ENCODE data around the gene NFYB.
"Not testable (repeated sequence)": the region's sequence is repeated elsewhere in the genome, so short reads cannot be mapped to it uniquely, and the experiment has no call there.

NFYB gene

GRCh38 chr12:104121001-104121400 lies 17.0 kb downstream of the NFYB start:
- H3K4me3 ChIP-seq (ENCODE audit: low read depth, low read length): no peak overlapping the region
- DNase-seq (ENCODE audit: low read depth): no peak
- TF ChIP-seq CTCF (IDR thresholded peaks at IDR 0.05; ENCODE audit: low read depth, low read length, missing control alignments): no peak

- TF ChIP-seq CTCF (IDR thresholded peaks at IDR 0.05; ENCODE audit: low read depth, low read length, missing control alignments): no peak
- no peak for DNase-seq (ENCODE audit: low read depth)
- no peak overlapping the region for H3K4me3 ChIP-seq (ENCODE audit: low read depth, low read length)
These were observed 22.4 kb downstream of the NFYB start for GRCh38 chr12:104115587-104115975.

GRCh38 chr12:104114834-104115586 lies 23.0 kb downstream of the NFYB start:
- DNase-seq (ENCODE audit: low read depth); H3K4me3 ChIP-seq (ENCODE audit: low read depth, low read length): not testable (repeated sequence)

- no peak for DNase-seq (ENCODE audit: low read depth)
- no peak for TF ChIP-seq CTCF (IDR thresholded peaks at IDR 0.05; ENCODE audit: low read depth, low read length, missing control alignments)
These were observed 28.4 kb downstream of the NFYB start for GRCh38 chr12:104109446-104110271.

GRCh38 chr12:104108755-104109445 lies 29.1 kb downstream of the NFYB start:
- TF ChIP-seq CTCF (IDR thresholded peaks at IDR 0.05; ENCODE audit: low read depth, low read length, missing control alignments): peak; percentile 88
- H3K4me3 ChIP-seq (ENCODE audit: low read depth, low read length): no peak overlapping the region
- DNase-seq (ENCODE audit: low read depth): peak; percentile 67

More at GRCh38 chr12:104109446-104110271, 28.4 kb downstream of the NFYB start:
- no peak overlapping the region for H3K4me3 ChIP-seq (ENCODE audit: low read depth, low read length)

- DNase-seq (ENCODE audit: low read depth): no peak
- TF ChIP-seq CTCF (IDR thresholded peaks at IDR 0.05; ENCODE audit: low read depth, low read length, missing control alignments): no peak
- H3K4me3 ChIP-seq (ENCODE audit: low read depth, low read length): no peak overlapping the region
These were observed 31.0 kb downstream of the NFYB start for GRCh38 chr12:104106965-104107364.

- TF ChIP-seq CTCF (IDR thresholded peaks at IDR 0.05; ENCODE audit: low read depth, low read length, missing control alignments): no peak
- no peak for DNase-seq (ENCODE audit: low read depth)
- no peak overlapping the region for H3K4me3 ChIP-seq (ENCODE audit: low read depth, low read length)
These were observed 32.5 kb downstream of the NFYB start for GRCh38 chr12:104105461-104105860.

Measured in GM12864 (cell line).